NCI-H2196 (cell line): Measurements from ENCODE around the gene DFFB.
"Not testable (repeated sequence)": the region's sequence is repeated elsewhere in the genome, so short reads cannot be mapped to it uniquely, and the experiment has no call there.

ENCODE experiments used
- DNase-seq: peaks from one replicate; lab custom pipeline; 2025; ENCODE audit not compliant: unreplicated experiment; lab: John Stamatoyannopoulos, UW

DFFB gene

DNA sequence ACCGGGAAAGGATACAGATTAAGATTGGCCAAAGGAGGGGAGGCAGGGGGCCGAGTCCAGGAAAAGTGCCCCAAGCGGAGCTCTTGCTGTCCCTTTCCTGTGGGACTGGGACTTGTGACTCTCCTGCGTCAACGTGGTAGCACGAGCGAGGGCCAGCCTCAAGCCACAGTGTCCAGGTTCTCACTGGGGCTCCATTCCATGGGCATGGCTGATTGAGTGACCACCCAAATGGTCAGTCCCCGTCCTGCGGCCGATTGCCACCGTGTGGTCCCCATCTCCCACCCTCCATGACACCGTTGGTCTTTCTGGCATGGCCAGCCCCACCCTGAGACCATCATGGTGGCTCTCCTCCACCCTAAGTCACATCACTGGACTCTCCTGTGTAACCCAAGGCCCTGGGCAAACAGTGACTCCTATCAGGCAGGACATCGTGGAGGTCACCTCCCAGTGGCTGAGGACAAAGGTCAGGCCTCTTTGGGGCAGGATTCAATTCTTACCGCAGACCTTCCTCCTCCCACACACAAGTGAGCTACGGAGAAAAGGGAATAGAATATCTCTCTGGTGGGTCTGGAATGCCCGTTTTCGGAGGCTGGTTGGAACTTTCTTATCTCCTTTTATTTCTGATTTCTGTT, 51.7 kb downstream of the DFFB start:
- DNase-seq, result no peak

DNA sequence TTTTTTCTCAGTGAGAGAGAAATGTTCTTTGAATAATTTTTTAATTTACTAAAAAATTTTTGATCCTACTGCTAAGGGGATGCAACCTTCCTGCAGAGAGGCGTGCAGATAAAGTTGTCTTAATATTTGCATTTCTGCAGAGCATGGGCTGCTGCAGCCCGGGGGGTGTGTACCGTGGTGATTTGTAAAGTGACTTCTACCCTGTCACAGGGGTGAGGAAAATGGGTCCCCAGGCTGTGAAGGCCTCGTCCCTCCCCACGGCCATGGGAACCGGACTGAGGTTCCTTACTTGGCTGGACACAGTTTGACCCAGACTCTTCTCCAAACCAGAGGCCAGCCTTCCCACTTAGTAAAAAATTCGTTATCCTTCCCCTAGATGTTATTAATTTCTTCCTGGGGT, 52.3 kb downstream of the DFFB start:
- no peak for DNase-seq

DNA sequence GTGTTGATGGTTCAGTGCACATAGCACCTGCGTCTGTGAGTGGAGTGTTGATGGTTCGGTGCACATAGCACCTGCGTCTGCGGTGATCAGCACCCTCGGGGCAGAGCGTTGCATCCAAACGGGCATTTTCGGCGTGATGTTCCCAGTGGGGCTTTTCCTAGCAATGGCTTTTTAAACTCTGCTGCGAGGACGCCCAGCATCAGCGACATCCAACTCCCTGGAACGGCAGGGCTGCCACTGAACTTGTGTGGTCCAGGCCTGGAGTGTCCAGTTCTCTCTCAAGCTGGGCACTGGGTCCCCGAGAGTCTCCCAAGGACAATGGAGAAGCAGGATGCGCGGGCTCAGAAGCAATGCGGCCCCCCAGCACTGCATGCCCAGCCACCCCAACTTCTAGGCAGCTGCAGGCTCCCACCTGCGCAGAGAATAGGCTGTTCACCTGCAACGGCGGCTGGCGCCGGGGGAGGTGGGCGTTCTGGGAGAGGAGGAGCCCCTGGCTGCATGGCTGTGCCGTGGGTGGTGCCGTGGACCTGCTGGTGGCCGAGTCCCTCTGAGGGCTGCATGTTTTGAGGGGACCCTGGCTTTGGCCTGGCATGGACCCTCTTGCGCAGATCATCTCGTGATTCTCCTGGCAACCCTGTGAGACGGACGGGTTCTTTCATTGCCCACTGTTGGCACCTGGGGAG, 52.9 kb downstream of the DFFB start:
- DNase-seq, result no peak

DNA sequence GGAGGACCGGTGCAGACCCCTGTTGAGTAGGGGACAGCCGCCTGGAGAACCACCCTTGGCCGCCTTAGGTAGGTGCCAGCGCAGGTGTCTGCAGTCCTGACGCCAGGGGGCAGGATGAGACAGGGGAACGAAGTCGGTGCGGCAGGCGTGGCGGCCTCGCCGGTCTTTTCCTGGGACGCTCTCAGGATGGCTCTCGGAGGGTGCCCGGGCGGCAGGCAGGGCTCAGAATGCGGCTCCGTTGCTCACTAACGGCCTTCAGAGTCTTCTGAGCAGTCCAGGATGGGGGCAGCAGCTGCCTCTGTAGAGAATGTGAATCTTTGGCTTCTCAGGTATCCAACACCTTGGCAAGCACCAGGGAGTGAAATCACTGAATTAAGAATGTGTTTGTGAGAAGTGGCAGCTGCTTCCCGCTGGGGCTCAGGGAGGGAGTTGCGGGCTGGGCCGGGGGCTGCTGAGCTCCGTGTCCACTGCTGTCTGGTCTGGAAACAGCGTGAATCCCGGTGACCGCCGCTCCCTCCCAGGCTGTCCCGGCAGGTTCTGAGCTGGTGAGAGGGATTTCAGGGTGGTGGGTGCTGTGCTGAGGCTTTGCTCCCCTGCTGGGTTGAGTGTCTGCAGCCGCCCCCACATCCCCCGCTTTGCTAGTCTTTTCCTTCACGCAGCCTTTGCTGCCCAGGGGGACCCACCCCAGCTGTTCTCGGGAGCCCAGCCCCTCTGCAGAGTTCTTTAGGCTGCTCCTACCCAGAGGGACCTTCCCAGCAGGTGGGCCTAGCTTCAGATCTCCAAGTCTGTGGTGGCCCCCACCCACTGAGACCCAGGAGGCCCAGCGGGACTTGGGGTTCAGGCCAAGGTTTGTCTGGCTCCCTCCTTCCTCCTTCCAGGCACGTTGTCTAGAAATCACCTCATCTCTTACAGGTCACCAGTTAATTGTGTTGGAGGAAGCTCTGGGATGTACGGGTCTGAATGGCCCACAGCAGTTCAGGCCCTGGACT, 53.9 kb downstream of the DFFB start:
- peak; percentile 90 for DNase-seq

DNA sequence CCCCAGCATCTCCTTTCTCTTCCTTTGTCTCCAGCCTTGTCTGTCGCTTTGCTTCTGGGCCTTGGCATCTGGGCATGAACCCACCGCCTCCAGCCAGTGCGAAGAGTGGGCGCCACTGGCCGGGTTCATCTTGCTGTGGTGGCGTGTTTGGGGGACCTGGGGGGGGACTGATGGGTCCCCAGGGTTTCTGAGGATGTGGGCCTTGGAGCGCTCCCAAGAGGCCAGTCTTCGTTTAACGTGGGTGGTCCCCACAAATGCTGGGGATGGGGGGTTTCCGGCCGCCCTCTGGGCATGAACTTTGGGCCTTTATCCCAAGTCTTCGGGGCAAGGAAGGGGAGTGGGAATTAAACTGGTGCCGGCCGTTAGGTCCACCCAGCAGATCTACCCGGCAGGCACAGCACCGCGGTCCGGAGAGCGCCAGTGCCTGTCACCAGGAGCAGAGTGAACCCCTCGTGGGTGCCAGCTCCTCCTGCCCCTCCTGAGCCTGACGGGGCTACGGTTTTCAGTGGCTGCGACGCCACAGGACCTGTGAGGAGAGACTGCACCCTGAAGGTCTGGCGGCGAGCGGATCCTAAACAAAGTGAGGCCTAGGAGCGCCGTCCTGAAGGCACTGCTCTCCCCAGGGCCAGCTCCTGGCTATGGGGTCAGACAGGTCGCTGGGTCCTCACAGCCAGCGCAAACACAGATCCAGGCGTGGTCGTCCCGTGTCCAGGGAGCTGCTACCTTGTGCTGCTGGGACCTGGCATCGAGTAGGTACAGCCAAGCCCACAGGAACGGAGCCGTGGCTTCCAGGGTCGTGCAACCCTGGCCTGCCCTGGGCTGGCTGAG, 54.9 kb downstream of the DFFB start:
- DNase-seq, result no peak

DNA sequence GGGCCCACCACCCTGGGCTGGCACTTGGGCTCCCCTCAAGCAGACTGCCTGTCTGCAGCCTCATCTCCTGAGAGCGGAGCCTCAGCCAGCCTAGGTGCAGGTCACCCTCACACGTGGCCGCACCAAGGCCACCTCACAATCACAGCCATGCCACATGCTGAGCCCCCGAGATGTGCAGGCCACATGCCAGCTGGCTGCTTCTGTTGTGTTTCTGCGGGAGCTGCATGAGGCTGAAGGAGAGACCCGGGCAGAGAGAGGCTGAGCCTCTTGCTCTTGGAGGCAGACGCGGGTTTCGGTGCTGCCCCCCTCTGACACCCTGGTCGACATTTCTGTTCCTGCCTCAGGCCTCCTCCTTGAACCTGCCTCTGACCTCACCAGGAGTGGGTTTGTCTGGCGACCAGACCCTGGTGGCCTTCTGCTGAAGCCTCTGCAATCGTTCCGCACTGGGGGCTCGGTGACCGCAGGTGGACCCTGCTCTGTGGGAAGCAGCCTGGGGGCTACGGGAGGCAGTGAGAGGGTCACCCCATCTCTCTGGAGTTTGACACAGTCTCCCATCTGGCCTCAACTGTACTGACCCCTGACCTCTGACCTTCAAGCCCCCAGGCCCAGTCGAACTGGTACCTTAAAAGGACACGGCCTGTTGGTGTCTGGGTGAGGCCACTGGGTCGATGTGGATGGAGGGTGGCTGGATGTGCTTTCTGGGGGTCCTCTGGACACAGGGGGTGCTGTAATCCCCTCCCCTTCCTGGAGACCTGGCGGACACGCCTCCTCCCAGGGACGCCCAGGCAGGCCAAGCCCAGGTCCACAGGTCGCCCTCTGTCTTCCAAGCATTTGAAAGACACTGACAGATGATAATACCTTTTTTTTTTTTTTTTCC, 55.8 kb downstream of the DFFB start:
- DNase-seq, result no peak

DNA sequence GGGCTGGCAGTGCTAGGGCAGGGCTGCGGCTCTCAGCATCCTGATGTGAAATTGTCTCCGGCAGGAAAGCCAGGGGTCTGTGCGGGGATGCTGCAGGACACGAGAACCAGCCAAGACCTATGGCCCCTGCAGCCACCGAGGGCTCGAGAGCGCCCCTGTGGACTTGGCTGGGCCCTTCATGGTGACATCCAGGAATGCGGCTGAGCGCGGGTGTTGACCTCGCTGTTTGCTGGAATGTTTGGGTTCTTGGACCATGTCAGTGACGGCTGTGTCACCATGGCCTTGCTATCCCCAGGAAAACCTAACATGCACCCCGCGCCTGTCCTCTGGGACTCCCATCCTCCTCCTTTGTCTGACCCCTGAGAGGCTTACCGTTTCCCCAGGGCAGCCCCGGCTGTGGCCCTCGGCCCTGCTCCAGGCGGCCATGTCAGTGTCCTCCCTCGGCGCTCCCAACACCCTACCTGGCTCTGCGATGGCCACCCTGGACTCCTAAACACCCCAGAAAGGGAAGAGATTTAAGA, 57.1 kb downstream of the DFFB start:
- DNase-seq, result no peak

DNA sequence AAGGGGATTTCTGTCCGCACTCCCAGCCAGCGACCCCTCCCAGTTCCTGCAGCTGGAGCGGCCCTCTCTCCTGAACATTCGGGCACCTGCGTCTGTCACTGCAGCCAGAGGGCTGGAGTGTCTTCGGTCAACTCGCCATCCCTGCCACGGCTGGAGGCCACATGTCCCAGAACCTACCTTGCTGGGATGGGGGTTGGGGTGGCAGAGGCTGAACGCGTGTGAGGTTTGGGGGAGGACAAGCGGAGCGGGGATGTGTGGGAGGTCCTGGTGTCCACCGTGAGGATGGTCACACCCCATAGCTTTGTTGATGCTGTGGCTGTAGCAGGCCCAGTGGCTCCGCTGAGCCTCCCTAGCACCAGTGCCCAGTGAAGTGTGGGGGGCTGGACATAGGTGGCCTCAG, 57.6 kb downstream of the DFFB start:
- DNase-seq, result no peak

DNA sequence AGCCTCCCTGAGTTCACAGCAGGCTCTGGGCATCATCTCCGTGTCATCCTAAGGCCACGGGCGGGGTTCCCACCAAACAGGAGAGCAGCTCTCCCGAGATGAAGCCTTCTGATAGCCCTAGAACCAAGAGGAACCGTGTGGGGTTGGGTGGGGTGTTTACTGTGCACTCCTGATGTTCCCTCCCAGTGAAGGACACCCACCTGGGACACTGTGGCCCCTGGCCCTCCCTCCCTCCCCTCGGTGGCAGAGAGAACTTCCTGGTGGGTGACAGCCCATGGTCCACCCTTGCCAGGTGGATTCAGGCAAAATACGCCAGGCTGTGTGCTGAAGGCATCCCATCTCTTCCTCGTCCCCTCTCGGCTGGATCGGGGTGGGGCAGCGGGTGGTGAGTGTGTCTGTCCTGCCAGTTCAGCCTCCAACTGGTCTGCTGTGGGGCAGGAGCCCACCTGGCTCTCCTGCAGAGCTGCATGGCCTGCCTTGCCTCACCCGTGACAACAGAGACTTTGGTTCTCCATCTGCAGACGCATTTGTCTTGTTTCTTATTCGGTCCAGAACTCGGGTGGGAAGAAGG, 58.4 kb downstream of the DFFB start:
- DNase-seq, result no peak

DNA sequence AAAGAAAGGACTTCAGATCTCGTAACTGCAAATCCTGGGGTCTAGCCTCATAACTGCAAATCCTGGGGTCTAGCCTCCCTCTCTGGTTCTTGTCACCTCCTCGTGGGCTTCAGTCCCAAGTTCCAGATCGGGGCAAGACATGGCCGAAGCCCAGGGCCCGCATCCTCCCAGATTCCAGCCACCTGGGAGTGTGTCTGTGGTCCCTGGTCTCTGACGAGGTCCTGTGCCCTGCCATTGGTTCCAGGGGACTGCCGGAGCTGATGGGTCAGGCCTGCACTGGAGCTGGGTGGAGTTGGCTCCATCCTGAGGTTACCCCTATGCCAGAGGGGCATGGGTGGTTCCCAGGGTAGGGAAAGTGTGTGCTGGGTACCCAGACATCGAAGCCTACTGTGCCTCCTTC, 60.5 kb downstream of the DFFB start:
- DNase-seq, result no peak

DNA sequence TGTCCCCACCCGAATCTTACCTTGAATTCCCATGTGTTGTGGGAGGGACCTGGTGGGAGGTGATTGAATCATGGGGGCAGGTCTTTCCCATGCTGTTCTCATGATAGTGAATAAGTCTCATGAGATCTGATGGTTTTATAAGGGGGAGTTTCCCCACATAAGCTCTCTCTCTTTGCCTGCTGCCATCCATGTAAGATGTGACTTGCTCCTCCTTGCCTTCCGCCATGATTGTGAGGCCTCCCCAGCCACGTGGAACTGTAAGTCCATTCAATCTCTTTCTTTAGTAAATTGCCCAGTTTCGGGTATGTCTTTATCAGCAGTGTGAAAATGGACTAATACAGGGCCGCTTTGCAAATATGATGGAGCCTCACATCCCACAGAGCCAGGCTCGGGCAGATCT, 61.1 kb downstream of the DFFB start:
- DNase-seq, result not testable (repeated sequence)

DNA sequence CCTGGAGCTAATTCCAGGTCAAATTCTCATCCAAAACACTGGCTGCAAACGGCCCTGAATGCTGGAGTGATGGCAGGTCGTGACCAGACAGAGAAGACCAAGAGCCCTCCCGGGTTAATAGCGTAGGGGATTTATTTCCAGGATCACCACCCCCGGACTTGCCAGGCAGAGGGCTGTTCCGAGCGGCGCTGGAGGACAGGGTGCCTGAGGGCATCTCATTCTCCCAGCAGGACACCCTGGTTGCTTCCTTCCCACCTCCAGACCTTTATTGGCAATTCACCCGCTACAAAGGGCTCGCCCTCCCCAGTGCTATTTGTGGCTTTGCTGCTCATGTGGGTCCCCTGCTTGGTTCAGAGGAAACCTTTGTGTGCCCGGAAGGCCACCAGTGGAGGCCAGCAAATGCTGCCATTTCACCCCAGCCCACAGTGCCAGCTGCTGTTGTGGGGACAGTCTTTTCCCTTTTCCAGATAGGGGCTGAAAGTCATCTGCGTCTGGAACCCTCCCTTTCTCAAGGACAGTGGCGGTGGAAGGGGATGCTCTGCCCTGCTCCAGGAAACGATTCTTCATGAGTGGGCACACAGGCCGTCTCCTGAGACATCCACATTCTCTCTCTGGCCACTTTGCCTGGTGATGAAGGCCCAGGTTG, 61.8 kb downstream of the DFFB start:
- no peak for DNase-seq

DNA sequence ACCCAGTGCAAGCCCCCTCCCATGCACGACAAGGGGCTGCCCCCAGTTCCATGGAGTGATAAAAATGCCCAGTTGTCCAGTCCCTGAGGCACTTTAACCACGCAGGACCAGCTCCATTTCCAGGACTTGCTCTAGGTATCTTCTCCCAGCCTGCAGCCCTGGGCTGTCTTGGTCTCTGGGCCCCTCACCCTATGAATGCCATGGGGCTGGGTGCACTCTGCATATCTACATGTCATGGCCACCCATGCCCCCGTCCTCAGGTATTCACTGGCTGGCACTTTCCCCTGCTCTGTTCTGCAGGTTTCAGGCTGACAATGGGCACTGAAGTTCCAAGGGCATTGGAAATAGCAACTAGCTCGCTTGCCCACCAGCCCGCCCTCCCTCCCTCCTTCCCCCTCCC, 62.4 kb downstream of the DFFB start:
- DNase-seq, result no peak

DNA sequence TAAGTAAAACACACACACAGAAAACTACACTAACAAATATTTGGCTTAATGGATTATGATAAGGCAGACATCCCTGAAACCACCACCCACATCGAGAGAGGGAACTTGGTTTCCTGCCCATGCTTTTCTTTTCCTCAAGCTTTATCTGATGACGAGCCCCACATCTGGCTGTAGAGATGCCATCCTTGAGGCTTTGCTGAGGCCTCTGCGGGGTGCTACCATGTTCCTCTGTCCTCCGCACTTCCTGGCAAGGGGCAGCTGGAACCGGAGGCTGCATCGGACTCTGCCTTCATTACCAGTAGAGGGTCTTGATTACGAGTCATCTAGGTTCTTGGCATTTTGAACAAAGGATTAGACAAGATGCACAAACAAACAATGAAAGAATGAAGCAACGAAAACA, 64.5 kb downstream of the DFFB start:
- DNase-seq, result peak; percentile 68

DNA sequence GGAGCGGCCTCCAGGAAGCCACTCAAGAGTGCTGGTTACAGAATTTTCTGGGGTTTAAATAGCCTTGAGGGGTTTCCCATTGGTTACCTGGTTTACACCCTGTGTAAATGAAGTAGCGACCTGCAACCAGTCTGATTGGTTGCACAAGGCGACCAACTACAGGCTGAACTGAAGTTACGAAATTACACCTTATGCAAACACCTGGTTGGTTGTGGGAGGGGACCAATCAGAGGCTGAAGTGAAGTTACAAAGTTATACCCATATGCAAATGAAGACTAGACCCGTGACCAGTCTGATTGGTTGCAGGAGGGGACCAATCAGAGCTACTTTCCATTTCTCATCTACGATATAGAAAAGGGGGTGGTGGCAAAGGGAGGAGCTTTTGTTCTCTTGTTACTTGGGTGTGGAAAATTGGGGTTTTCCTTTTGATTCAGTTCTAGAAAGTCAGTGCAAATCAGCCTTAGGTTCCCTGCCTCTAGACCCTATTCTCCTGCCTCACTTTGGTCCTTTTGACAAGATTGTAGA, 65.0 kb downstream of the DFFB start:
- DNase-seq, result peak; percentile 93

DNA sequence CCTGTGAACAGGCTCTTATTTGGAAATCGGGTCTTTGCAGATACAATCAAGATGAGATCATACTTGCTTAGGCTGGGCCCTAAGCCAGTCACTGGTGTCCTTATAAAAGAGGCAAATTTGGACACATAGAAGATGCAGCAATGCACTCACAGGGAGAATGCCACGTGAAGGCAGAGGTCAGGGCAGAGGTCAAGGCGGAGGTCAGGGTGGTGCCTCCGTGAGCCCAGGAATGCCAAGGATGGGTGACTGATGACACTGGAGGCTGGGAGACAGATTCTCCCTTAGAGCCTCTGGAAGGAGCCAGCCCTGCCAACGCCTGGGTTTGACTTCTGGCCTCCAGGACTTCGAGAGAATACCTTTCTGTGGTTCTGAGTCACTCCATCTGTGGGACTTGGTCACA, 65.6 kb downstream of the DFFB start:
- DNase-seq, result peak; percentile 53

DNA sequence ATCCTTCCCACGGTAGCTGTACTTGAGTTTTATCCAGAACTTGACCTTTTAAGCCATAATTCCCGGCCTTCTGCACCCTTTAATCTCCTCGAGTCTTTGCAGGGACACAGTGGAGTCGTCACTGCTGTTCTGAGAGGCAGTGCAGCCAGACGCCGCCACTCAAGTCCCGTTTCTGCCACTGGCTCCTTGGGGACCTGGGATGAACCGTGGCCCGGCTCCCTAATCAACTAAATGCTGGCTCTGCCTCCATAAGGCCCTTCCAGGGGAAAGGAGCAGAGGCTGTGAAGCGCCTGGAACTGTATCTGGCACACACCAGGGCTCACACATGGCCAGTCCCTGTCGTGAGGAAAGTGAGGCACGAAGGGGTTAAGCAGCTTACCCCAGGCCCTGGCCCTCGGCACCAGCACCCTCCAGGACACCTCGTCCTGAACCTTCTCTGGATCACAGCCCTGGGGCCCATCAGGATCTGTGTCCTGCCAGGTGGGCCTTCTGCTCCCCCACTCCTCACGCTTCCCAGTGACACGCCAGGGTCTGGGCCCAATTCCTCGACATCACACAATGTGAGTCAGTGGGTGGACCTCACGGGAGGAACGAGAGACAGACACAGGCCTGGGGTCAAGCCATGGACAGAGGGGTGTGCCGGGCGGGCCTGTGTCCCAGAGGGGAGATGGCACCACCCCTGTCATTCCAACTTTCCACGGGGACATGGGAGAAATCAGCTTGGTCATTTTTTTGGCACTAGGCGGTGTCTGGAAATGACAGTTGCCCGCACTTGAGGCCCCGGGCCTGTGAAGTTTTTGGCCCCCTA, 66.3 kb downstream of the DFFB start:
- DNase-seq, result no peak
